GM19035 (cell line): Measurements from ENCODE around the gene ZBTB1.

ENCODE experiments used
- ATAC-seq: cut with Tn5 transposase; IDR thresholded peaks from one replicate; pipeline ENCODE4 v1.9.1; 2021; ENCODE audit not compliant: unreplicated experiment

Gene ZBTB1, protein sequence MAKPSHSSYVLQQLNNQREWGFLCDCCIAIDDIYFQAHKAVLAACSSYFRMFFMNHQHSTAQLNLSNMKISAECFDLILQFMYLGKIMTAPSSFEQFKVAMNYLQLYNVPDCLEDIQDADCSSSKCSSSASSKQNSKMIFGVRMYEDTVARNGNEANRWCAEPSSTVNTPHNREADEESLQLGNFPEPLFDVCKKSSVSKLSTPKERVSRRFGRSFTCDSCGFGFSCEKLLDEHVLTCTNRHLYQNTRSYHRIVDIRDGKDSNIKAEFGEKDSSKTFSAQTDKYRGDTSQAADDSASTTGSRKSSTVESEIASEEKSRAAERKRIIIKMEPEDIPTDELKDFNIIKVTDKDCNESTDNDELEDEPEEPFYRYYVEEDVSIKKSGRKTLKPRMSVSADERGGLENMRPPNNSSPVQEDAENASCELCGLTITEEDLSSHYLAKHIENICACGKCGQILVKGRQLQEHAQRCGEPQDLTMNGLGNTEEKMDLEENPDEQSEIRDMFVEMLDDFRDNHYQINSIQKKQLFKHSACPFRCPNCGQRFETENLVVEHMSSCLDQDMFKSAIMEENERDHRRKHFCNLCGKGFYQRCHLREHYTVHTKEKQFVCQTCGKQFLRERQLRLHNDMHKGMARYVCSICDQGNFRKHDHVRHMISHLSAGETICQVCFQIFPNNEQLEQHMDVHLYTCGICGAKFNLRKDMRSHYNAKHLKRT

DNA sequence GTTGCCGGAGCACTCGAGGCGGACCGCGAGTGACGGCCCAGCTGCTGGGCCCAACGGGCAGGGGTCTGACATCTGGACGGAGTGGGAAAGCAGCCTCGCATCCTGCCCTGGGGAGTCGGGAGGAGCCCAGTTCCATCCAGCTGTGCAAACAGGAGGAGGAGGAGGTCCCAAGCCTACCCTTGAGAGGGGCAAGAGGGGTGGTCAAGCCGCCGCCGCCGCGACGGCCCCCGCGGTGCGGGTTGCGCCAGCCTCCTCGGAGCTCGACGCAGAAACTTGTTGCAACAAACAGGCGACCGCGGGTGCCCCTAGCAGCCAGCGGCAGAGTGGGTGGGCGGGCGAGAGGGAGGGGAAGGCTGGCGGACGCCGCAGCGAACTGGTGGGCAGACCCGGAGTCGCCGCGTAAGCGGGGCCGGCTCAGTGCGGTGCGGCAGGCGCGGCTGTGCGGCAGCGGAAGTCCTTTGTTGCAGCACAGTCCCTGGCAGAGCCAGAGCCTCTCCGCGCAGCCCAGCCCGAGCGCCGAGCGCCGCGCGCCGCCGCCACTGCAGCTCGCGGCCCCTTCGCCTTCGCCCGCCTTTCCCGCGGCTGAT, at the start of gene ZBTB1:
Gene ZBTB1 (plus strand): TSS at position 461 of the 587 bp plus-strand sequence. CDS start 16,735 bp downstream, outside the sequence.
- peak; percentile 26 for ATAC-seq

- ATAC-seq, result no peak
These were observed 45.0 kb upstream of the ZBTB1 start for GRCh38 chr14:64459405-64460136.

DNA sequence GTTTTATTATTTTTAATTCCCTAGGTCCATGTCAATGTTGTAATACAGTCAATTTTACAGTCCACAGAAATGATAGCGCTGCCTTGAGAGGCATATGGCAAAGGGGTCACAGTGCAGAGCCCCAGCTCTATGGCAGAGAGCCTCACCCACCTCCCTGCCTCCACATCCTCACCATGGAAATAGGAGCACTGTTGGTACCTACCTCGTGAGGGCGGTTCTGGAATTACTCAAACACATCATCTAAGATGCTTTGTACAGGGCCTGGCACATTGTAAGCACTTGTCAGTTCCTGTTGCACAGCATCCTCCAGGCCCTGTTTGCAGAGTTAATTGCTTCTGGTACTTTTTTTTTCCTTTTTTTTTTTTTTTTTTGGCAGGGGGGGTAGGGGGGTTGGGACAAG, 43.3 kb upstream of the ZBTB1 start:
- no peak for ATAC-seq

DNA sequence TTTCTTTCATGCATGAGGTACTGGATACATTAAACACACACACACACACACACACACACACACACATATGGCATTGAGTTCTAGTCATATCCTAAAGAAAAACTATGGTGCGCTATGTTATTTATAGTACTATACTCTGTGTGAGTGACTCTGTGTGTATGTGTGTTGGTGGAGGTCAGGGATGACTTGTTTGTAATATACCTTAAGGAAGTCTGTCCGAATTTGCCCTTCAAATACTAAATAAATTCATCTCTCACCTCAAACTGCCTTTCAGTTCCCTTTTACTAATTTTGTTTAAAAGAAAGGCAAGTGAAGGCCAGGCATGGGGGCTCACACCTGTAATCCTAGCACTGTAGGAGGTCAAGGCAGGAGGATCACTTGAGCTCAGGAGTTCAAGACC, 41.4 kb upstream of the ZBTB1 start:
- ATAC-seq, result no peak

DNA sequence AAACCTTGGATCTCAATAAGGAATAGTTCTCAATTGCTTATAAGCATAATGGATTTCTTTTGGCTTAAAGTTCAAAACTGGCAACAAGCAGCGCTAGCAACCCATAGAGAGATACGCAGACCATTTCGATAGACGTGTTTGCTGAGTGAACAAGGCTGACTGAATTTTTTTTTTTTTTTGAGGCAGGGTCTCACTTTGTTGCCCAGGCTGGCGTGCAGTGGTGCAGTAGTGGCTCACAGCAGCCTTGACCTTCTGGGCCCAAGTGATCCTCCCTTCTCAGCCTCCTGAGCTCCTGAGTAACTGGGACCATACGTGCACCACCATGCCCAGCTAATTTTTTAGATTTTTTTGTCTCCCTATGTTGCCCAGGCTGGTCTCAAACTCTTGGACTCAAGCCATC, 40.7 kb upstream of the ZBTB1 start:
- no peak for ATAC-seq

DNA sequence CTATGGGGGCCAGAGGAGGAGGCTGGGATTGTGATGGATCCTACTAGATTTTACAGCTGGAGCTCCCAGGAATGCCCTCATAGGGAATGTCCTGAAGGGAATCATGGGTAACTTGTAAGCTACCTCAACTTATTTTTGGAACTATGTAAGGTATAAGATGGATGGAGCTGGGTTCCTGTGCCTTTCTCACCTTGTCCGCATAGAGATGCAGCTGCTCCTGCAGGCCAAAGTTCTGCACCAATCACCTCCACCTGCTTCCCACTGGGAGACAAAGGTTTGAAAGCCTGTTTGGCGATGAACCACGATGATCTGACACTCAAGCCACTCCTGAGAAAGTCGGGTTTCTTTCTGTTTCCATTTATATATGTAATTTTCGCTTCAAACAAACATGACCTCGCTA, 39.9 kb upstream of the ZBTB1 start:
- no peak for ATAC-seq

- ATAC-seq, result peak; percentile 68
These were observed 39.3 kb upstream of the ZBTB1 start, which contains the start of gene AKAP5 for GRCh38 chr14:64465191-64465822. Gene AKAP5, plus strand, starts transcription at chr14:64465499. Its CDS starts 2,896 bp downstream, at chr14:64468395.

GRCh38 chr14:64465831-64466554, 38.6 kb upstream of the ZBTB1 start:
- no peak for ATAC-seq

GRCh38 chr14:64467101-64467500, 37.5 kb upstream of the ZBTB1 start:
- no peak for ATAC-seq

DNA sequence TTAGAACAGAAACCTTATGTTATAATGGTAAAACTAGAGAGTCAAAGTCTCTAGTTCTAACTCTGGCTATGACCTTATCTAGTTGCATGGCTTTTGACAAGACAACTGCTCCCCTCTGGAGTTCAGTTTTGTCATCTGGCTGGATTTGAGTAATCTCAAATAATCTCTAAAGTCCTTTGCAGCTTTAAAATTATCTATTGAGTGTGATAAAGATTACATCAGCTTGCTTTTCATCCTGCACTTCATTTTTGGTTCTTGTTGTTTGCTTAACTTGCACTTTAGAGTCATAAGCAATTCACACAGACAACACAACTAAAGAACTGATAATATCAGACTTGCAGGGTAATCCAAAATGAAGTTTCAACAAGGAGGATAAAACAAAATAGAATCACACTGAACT, 37.0 kb upstream of the ZBTB1 start:
- ATAC-seq, result no peak

GRCh38 chr14:64468451-64468850, 36.1 kb upstream of the ZBTB1 start:
- ATAC-seq, result no peak

- ATAC-seq, result no peak
These were observed 30.5 kb upstream of the ZBTB1 start for GRCh38 chr14:64474041-64474440.

GRCh38 chr14:64474698-64475097, 29.9 kb upstream of the ZBTB1 start:
- no peak for ATAC-seq

GRCh38 chr14:64475585-64476273, 28.8 kb upstream of the ZBTB1 start:
- no peak for ATAC-seq

DNA sequence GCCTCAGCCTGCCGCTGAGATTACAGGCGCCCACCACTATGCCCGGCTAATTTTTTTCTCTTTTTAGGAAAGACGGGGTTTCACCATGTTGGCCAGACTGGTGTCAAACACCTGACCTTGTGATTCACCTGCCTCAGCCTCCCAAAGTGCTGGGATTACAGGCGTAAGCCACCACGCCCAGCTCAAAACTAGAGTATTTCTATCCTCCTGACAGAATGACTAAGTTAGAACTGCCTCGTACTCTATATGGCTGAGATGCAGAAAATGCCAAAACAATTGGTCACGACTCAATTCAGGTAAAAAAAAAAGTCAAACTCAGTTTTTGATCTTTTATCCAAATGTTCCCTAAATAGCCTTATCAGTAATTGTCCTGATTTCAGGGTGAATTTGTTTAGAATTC, 28.1 kb upstream of the ZBTB1 start:
- ATAC-seq, result no peak

DNA sequence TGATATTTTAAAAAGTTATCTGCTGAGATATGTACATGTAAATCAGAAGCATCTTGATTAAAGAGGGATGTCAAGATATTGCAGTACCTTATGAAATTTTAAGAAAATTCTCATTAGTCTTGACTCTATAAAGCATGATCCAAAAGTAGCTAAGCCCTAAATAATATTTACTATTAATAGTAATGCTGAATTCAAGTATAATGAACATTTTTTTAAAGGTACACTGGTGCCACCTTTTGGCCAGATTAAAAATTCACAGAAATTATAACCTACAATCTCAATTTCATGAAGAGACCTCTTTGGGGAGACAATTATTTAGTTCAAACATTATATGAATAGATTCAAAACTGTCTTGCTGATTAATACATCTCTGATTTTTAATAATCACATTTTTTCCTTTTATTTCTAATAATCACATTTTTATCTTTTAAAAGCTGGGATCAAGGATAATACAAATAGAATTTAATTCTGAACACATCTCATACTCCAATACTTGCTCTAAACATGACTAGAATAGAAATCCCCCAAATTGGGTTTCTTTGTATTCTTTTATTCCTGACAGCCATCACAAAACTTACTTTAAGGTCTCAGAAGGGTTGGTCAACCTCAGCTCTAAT, 25.8 kb upstream of the ZBTB1 start:
- ATAC-seq, result no peak

DNA sequence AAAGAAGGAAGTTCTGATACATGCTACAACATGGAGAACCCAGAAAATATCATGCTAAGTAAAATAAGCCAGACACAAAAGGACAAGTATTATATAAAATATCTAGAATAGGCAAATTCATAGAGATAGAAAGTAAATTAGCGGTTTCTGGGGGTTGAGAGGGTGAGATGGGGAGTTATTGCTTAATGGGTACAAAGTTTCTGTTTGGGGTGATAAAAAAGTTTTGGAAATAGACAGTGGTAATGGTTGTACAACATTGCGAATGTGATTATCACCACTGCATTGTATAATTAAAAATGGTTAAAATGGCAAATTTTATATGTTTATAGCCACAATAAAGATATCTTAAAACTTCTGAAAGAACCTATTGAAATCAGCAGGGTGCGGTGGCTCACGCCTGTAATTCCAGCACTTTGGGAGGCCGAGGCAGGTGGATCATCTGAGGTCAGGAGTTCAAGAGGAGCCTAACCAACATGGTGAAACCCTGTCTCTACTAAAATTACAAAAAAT, 15.9 kb upstream of the ZBTB1 start:
- no peak for ATAC-seq

DNA sequence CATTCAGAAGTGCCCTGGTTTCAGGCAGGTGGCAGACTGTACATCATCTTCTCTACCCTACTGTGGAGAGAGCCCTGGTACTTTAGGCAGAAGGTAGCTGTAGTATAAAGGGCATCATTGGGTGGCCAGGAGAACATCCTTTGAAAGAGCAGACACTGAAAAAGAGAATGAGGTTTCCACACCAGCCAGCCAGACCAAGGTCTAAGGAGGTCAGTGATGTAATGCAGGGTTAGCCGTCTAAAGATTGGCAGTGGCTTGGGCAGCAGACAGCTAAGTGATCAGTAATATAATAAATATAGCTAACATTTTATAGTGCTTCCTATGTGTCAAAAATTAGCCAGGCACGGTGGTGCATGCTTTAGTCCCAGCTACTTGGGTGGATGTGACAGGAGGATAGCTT, 12.9 kb upstream of the ZBTB1 start:
- no peak for ATAC-seq

DNA sequence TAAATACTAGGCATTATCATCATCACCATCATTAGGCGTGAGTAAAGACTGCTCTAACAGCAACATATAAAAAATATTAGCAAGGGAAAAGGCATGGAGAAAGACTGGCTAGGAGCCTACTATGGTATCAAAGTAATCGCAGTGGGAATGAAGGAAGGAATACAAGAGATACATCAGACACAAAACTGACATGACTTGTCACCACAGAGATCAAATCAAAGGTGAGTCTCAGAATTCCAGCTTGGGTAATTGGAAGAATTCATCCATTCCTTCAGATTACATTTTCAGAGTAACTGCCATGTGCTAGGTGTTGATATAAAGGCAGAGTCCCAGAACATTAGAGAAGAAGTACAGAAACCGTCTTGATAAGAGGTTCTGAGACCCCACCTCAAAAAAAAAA, 11.1 kb upstream of the ZBTB1 start:
- no peak for ATAC-seq
